Testis (tissue), 3 donors: ENCODE measurements around the gene LTBP1. TPM values are rescaled to one million over a fixed set of nuclear protein-coding genes. Genes with fewer than 3 reads are reported as not detected.

ENCODE experiments used
- DNase-seq: peaks from one replicate; pipeline ENCODE4 v3.0.0-alpha.2; 2019
- H3K27ac ChIP-seq, 2 donors: fragments of 200-600 bp; sonication (generic); one replicate each; pipeline ENCODE4 v1.5.1; 2019
- H3K27me3 ChIP-seq: fragments of 200-600 bp; sonication (generic); one replicate; pipeline ENCODE4 v1.5.1; 2019
- H3K36me3 ChIP-seq: fragments of 200-600 bp; sonication (generic); one replicate; pipeline ENCODE4 v1.5.1; 2017; ENCODE audit warnings: low read depth; ENCODE audit errors: missing control alignments
- H3K4me1 ChIP-seq: fragments of 200-600 bp; sonication (generic); one replicate; pipeline ENCODE4 v1.5.1; 2019
- H3K4me3 ChIP-seq, 2 donors: fragments of 200-600 bp; sonication (generic); one replicate each; pipeline ENCODE4 v1.5.1; 2017 to 2019
- H3K9me3 ChIP-seq: fragments of 200-600 bp; sonication (generic); one replicate; pipeline ENCODE4 v1.5.1; 2017
- CTCF ChIP-seq, 3 experiments: fragments of 450-650 bp in 2 of 3; fragments of 200-600 bp in 1 of 3; sonication (generic) in 1 of 3; IDR thresholded peaks; one replicate each; pipeline ENCODE4 v1.5.1; 2016 to 2019; ENCODE audit warnings: antibody characterized with exemption in 3 of 3, mild to moderate bottlenecking in 2 of 3, moderate library complexity in 1 of 3
- POLR2A ChIP-seq: fragments of 450-650 bp; IDR thresholded peaks from one replicate; pipeline ENCODE4 v1.6.1; 2017; ENCODE audit warnings: antibody characterized with exemption, mild to moderate bottlenecking, moderate library complexity
- WGBS, 2 donors: methylation state at CpG; one replicate each; pipeline ENCODE4 v1.1.5; 2018; 5-methylcytosine and 5-hydroxymethylcytosine counted together
- intact Hi-C: fragments of 100-400 bp; cut with DNase I; formaldehyde crosslinking; loops from one replicate; pipeline ENCODE4 v1.15.1; 2023; ENCODE audit warnings: low total_unique reads
- polyA plus RNA-seq: library from polyadenylated mRNA; stranded (reverse); fragments of 350-450 nt; fragmentation: Illumina TruSeq; extraction: RNeasy Lipid Tissue Mini Kit (QIAGEN cat#74804); gene quantifications from one replicate; pipeline ENCODE4 v1.2.3, GENCODE V29; 2014; ENCODE audit warnings: low read depth, low replicate concordance; ENCODE audit not compliant: insufficient read depth
- total RNA-seq, 2 donors: library from RNA; depleted of rRNA; stranded (reverse); fragments of >200 nt; gene quantifications; one replicate each; pipeline ENCODE4 v1.2.3, GENCODE V29; 2016

Gene LTBP1
- total and polyA plus RNA-seq, 3 donors from 2014 or later: 39.6 to 51.5 (median 44.0) TPM

GRCh38 chr2:33409417-33409955 lies 462.7 kb downstream of the LTBP1 start:
- TF ChIP-seq POLR2A (no peak), CTCF (IDR thresholded peaks at IDR 0.05) (no peak)
- Histone ChIP-seq H3K27me3 (no peaks in the 10 kb centered on the region), H3K9me3 (no peaks in the 10 kb centered on the region), H3K4me1 (no peaks in the 10 kb centered on the region), H3K36me3 (no peaks in the 10 kb centered on the region), H3K27ac (no peak overlapping the region), H3K4me3 (no peak overlapping the region)
- DNase-seq: no peak
- 97% methylated on average over 1 of the region's 1 CpG for WGBS, 2 donors
- intact Hi-C loops: no loop called here

GRCh38 chr2:33411765-33412164 lies 465.0 kb downstream of the LTBP1 start:
- Histone ChIP-seq H3K36me3 (no peaks in the 10 kb centered on the region), H3K27me3 (no peaks in the 10 kb centered on the region), H3K4me1 (no peaks in the 10 kb centered on the region), H3K9me3 (no peaks in the 10 kb centered on the region), H3K4me3 (no peak overlapping the region), H3K27ac (no peak overlapping the region)
- DNase-seq: no peak
- 58 to 62% methylated on average over 3 of the region's 3 CpGs for WGBS, 2 donors
- TF ChIP-seq POLR2A: no peak
- no peak for TF ChIP-seq CTCF (IDR thresholded peaks at IDR 0.05)
- intact Hi-C loops: no loop called here

GRCh38 chr2:33412920-33413319 lies 466.2 kb downstream of the LTBP1 start:
- intact Hi-C loops: no loop called here
- 41 to 44% methylated on average over 1 of the region's 1 CpG for WGBS, 2 donors
- Histone ChIP-seq H3K4me1 (no peaks in the 10 kb centered on the region), H3K9me3 (no peaks in the 10 kb centered on the region), H3K4me3 (no peak overlapping the region), H3K36me3 (no peaks in the 10 kb centered on the region), H3K27ac (no peak overlapping the region), H3K27me3 (no peaks in the 10 kb centered on the region)
- DNase-seq: no peak
- no peak for TF ChIP-seq POLR2A
- peak in 1 of 3 experiments; percentile 8 for TF ChIP-seq CTCF (IDR thresholded peaks at IDR 0.05)

- no peak for TF ChIP-seq CTCF (IDR thresholded peaks at IDR 0.05)
- TF ChIP-seq POLR2A: no peak
- Histone ChIP-seq H3K27ac (no peak overlapping the region), H3K27me3 (no peaks in the 10 kb centered on the region), H3K9me3 (no peaks in the 10 kb centered on the region), H3K4me1 (no peaks in the 10 kb centered on the region), H3K36me3 (no peaks in the 10 kb centered on the region), H3K4me3 (no peak overlapping the region)
- intact Hi-C loops: no loop called here
- 71 to 78% methylated on average over 5 of the region's 5 CpGs for WGBS, 2 donors
- DNase-seq: no peak
Measured at GRCh38 chr2:33419581-33420200, 472.9 kb downstream of the LTBP1 start.

GRCh38 chr2:33420726-33421125 lies 474.0 kb downstream of the LTBP1 start:
- 97 to 100% methylated on average over 4 of the region's 4 CpGs for whole genome bisulfite sequencing, 2 donors
- intact Hi-C loops: no loop called here
- Histone ChIP-seq H3K9me3 (no peaks in the 10 kb centered on the region), H3K4me3 (no peak overlapping the region), H3K4me1 (no peaks in the 10 kb centered on the region), H3K27me3 (no peaks in the 10 kb centered on the region), H3K36me3 (no peaks in the 10 kb centered on the region), H3K27ac (no peak overlapping the region)
- TF ChIP-seq POLR2A (no peak), CTCF (IDR thresholded peaks at IDR 0.05) (no peak)
- no peak for DNase-seq
